ENCODE data around the gene CXCL12. TPM values are rescaled to one million over a fixed set of nuclear protein-coding genes. Genes with fewer than 3 reads are reported as not detected.

CXCL12 gene
- polyA plus RNA-seq, 4 donors = 407 to 604 (median 446) TPM

DNA sequence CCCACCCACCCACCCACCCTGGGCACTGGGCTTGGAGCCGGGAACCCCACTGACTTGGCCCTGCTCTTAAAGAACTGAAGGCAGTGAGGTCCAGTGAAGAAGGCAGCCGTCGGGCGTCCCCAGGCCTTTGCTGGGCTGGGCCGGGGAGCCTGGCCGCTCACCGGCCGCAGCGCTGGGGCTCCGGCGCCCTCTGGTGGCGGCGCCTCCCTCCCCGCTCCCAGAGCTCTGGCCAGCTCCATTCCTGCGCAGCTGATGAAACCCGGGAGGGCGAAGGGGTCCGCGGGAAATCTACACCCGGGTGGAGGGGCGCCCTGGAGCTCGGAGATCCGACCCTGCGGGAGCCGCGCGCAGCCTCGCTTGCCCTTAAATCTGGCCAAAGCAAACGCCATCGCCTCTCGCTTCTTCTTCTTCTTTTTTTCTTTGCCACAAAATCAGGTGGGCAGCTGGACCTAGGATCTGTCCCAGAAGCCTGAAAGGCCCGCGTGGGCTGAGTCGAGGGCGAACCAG, 1.7 kb upstream of the CXCL12 start:
- DNase-seq (ENCODE audit: low read depth in 4 of 4, low spot score in 3 of 4) = peak in 3 of 4 donors; percentile 63 to 67 (median 65)

DNA sequence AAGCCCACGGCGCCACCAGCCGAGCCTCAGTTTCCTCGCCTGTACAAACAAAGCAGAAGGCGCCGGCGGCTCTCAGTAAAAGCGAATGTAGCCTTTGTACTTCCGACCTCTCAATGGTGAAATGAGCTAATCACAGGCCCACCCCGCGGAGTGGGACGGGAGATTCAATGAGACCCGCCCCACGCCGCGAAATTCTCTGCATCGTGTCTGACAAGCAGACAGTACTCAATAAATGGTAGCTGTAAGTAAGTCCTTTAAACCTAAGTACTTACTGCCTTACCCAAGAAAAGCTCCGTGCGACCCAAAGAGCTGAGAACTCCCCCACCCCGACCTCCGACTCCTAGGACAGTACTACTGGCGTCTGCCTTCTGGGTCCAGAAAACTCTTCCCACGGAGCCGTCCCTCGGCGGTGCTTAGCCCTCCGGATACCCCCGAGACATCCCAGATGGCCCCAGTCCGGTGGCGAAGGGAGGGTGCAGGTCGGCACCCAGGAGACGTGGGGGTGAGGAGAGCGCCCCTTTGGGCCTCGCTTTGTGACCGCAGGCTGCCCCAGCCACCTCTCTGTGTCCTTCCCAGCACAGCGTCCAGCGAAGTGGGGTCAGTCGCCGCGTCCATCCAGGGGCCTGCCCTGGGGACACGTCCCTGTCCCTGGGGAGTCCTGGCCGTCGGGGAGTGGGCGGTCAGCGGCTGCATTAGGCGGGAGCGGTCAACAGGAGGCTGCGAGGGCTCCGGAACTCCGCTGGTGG, 972 bp upstream of the CXCL12 start:
- no peak for DNase-seq (ENCODE audit: low read depth in 4 of 4, low spot score in 3 of 4)

GRCh38 chr10:44384601-44385025, 284 bp downstream of the CXCL12 start:
- no peak for DNase-seq (ENCODE audit: low read depth in 4 of 4, low spot score in 3 of 4)

DNA sequence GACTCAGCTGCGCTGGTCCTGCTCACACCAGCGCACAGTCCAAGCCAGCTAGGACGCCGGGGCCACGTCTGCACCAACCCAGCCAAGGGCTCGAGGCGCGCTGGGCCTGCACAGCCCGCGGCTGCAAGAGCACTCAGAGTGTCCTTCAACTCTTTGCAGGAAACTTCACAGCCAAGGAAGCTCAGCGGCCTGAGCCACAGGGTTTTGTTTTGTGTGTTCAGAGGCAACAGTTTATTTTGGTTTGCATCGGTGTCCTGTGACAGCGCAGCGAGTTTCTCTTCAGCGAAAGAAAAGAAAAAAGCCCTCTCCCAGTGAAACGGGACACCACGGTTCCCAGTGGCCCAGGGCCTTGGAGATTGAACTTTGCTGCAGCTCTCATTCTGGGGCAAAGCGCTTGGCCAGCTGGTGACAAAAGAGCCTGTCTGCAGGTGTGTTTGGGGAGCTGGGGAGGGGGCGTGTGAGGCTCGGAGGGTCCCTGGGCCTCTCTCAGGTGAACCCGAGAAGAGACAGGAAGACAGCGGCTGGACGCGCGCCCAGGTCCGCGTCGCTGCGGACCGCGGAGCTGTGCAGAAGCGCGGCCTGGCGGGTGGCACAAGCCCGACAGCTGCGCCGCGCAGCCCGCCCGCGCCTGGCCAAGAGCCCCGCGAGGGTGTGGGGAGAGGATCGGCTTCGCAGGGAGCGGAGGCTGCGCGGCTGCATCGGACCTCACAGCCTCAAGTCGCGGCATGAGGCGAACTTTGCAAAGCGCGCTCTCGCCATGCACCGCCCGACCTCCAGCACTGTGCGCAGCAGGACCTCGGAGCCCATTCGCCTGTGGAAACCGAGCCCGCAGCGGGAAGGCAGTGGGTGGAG, 922 bp downstream of the CXCL12 start:
- DNase-seq (ENCODE audit: low read depth in 4 of 4, low spot score in 3 of 4) = peak in 1 of 4 donors; percentile 44

GRCh38 chr10:44382981-44383748, 1.7 kb downstream of the CXCL12 start:
- no peak for DNase-seq (ENCODE audit: low read depth in 4 of 4, low spot score in 3 of 4)

GRCh38 chr10:44382131-44382858, 2.6 kb downstream of the CXCL12 start:
- no peak for DNase-seq (ENCODE audit: low read depth in 4 of 4, low spot score in 3 of 4)

DNA sequence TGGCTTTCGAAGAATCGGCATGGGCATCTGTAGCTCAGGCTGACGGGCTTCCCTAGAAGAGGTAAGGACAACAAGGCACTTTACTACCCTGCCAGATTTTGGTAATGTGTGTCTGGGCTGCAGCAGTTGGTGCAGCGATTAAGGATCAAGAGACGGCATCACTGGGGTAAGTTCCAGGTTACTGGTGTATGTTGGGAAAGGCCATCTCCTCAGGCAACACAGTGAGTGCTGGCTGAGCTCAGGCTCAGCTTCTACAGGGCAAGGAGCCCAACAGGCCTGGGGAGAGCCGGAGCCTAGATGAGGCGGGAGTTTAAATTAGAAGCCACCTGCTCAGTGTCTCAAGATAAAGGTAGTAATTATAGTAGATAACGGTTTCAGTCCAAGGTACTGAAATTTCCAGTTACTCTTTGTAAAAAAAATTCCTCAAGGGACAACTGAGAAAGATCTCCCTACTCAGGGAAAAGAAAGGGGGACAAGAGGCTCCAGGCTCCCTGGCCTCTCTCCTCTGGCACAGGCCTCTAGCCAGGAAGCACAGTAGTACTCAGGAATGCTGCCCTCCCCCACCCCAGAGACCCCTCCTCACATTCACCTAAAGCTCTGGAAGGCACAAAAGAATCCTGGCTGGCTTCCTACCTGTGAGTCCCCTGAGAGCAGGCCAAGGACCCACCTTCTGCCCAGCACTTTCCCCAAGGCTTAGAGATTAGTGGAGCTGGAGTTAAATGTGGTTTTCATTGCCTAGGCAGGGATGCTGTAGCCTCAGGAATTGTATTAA, 3.9 kb downstream of the CXCL12 start:
- DNase-seq (ENCODE audit: low read depth in 4 of 4, low spot score in 3 of 4) = no peak

DNA sequence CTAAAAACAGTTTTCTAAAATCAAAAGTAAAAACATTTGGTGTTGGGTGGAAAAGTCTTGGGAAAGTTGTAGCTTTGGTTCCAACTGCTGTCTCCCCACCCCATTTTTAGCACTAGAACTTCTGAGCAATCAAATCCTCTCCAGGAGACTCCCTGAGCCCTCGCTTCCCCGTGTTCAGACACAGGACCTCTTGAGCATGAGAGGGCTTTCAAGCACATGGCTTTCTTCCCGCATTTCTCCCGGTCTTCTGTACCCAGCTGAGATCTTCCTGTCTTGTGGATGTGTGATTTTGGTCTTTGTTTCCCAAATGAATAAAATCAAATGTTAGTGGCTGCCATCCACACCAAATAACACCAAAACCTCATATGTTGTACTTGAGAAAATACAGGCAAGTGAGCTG, 5.0 kb downstream of the CXCL12 start:
- DNase-seq (ENCODE audit: low read depth in 4 of 4, low spot score in 3 of 4) = no peak

- no peak for DNase-seq (ENCODE audit: low read depth in 4 of 4, low spot score in 3 of 4)
Measured at GRCh38 chr10:44378626-44379025, 6.3 kb downstream of the CXCL12 start.

- no peak for DNase-seq (ENCODE audit: low read depth in 4 of 4, low spot score in 3 of 4)
Measured at GRCh38 chr10:44377651-44378310, 7.1 kb downstream of the CXCL12 start.

DNA sequence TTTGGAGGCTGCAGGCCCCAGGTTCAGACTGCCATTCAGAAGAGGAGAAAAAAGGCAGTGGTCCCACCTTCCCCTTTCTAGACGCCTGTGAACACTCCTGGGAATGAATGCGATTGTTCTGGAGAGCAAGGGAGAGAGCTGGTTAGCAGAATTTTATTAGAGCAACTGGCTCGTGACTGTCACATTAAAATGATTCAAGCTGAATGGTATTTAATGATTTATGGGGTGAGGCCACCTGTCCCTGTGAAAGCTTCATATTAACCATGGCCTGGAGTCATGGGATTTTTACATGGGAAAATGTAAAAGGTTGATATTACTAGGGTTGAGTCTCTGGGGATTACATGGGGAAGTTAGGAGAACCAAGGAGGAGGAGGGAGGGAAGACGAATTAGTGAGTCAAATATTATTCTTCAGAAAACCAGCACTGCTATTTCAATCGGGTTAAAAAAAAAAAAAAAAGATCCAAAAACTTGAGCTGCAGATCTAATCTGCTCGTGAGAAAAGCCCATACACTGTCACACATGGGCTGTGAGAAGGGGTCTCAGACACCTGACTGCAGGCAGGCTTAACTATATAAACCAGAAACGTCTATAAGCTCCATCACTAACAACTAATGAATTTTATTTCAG, 8.3 kb downstream of the CXCL12 start:
- no peak for DNase-seq (ENCODE audit: low read depth in 4 of 4, low spot score in 3 of 4)

DNA sequence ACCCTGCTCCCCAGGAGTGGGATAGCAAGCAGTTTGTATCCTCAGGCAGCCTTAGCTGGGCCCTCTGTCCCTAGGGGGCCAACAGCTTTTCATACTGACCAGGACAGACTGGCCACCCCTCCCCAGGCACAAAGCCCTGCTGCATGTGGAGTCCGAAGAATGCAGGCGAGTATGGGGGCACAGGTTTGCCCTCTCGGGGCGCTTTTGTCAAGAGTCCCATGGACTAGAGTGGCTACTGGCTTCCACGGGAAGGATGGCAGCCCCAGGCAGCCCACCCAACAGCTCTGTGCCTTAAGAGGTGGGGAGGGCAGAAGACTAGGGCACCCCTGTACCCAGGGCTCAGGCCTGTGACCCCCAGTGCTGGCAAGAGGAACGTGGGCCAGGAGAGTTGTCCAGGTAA, 10.7 kb downstream of the CXCL12 start:
- DNase-seq (ENCODE audit: low read depth in 4 of 4, low spot score in 3 of 4) = no peak

GRCh38 chr10:44373341-44373995, 11.4 kb downstream of the CXCL12 start:
- DNase-seq (ENCODE audit: low read depth in 4 of 4, low spot score in 3 of 4) = no peak

GRCh38 chr10:44372181-44372580, 12.7 kb downstream of the CXCL12 start:
- no peak for DNase-seq (ENCODE audit: low read depth in 4 of 4, low spot score in 3 of 4)

- no peak for DNase-seq (ENCODE audit: low read depth in 4 of 4, low spot score in 3 of 4)
Measured at GRCh38 chr10:44370731-44371248, 14.1 kb downstream of the CXCL12 start.

DNA sequence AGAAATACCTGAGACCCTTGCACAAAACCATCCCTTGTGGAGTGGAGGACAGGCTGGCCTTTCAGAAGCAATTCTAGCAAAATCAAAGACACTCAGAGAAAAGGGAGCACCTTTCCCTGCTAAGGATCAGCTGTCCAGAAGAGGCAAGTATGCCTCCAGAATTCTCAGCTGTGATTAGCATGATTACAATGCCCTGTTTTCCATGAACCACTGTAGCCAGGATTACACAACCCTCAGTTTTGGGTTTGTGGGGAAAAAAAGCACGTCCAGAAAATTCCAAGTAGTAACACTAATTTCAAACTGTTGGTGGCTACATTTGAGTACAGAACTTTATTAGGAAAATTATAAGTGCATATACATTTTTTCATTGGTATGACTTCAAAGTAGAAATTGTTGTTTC, 15.0 kb downstream of the CXCL12 start:
- no peak for DNase-seq (ENCODE audit: low read depth in 4 of 4, low spot score in 3 of 4)

GRCh38 chr10:44369296-44369695, 15.6 kb downstream of the CXCL12 start:
- DNase-seq (ENCODE audit: low read depth in 4 of 4, low spot score in 3 of 4) = no peak

DNA sequence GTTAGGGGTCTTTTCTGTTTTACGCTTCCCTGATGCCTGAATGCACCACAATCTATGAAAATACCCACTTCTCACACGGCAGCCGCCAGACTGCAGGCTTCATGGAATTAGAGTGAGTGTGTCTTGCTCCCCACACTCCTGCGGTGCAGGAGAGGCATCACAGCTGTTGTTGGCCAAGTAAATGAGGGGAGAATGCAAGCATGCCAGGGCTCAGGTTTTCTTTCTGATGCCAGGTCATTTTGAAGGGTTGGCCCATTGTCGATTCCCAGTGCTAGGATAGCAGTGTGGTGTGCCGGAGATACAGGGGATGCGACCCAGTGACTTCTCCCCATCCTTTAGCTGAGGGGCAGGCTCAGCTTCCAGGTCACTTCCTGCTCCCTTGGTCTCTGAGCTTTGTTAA, 16.3 kb downstream of the CXCL12 start:
- no peak for DNase-seq (ENCODE audit: low read depth in 4 of 4, low spot score in 3 of 4)

Measured in right renal pelvis (tissue), 4 donors.